Prostate gland (tissue), 2 donors: ENCODE measurements around the gene CYFIP1. TPM values are rescaled to one million over a fixed set of nuclear protein-coding genes. Genes with fewer than 3 reads are reported as not detected.

Source experiments
- DNase-seq: peaks from one replicate; pipeline ENCODE4 v3.0.0-alpha.2; 2019; ENCODE audit warnings: low spot score
- H3K27ac ChIP-seq, 2 donors: fragments of 200-600 bp; sonication (generic); 2 replicates each; pipeline ENCODE4 v1.5.1; 2017 to 2019
- H3K27me3 ChIP-seq: fragments of 200-600 bp; sonication (generic); replicated peaks from 2 replicates; pipeline ENCODE4 v1.5.1; 2019; ENCODE audit not compliant: insufficient read depth
- H3K36me3 ChIP-seq, 2 donors: fragments of 200-600 bp; sonication (generic); 1 replicate in 1 of 2; 2 replicates in 1 of 2; pipeline versions ENCODE4 v1.5.1 to v1.8.1; 2017 to 2019
- H3K4me1 ChIP-seq: fragments of 200-600 bp; sonication (generic); replicated peaks from 2 replicates; pipeline ENCODE4 v1.5.1; 2019
- H3K4me3 ChIP-seq, 2 donors: fragments of 200-600 bp; sonication (generic); 2 replicates each; pipeline ENCODE4 v1.5.1; 2017 to 2019
- H3K9me3 ChIP-seq: fragments of 200-600 bp; sonication (generic); 2 replicates; pipeline ENCODE4 v1.5.1; 2017
- CTCF ChIP-seq, 4 experiments: fragments of 200-600 bp in 2 of 4; fragments of 450-650 bp in 2 of 4; sonication (generic) in 2 of 4; IDR thresholded peaks; 1 replicate in 3 of 4; 2 replicates in 1 of 4; pipeline ENCODE4 v1.5.1; 2016 to 2019; ENCODE audit warnings: antibody characterized with exemption in 4 of 4, mild to moderate bottlenecking in 2 of 4, moderate library complexity in 2 of 4
- POLR2A ChIP-seq: fragments of 450-650 bp; IDR thresholded peaks from one replicate; pipeline ENCODE4 v1.6.1; 2016; ENCODE audit warnings: antibody characterized with exemption, mild to moderate bottlenecking
- POLR2AphosphoS5 ChIP-seq: sonication (generic); formaldehyde crosslinking; IDR thresholded peaks from one replicate; pipeline ENCODE4 v1.6.1; 2017; ENCODE audit warnings: antibody characterized with exemption
- WGBS: methylation state at CpG from one replicate; pipeline ENCODE4 v1.1.5; 2018; 5-methylcytosine and 5-hydroxymethylcytosine counted together
- intact Hi-C: fragments of 100-400 bp; cut with DNase I; formaldehyde crosslinking; loops from one replicate; pipeline ENCODE4 v1.14.2; 2022
- total RNA-seq, 2 donors: library from RNA; depleted of rRNA; stranded (reverse); fragments of >200 nt; gene quantifications; one replicate each; pipeline ENCODE4 v1.1.0, GENCODE V29; 2016

Gene CYFIP1
- total RNA-seq, 2 donors from 2014 or later, result 97.1 to 121 TPM

- DNase-seq, result no peak
- H3K4me3 ChIP-seq, result no peak overlapping the region
- no peaks in the 10 kb centered on the region for H3K27me3 ChIP-seq
- WGBS, result 58% methylated on average over 4 of the region's 4 CpGs
- no peak overlapping the region for H3K27ac ChIP-seq
- no peak for TF ChIP-seq POLR2AphosphoS5
- no peak for TF ChIP-seq CTCF (IDR thresholded peaks at IDR 0.05)
- TF ChIP-seq POLR2A, result no peak
- H3K36me3 ChIP-seq, result no peaks in the 10 kb centered on the region
- intact Hi-C loops, result no loop called here
- H3K4me1 ChIP-seq, result no peaks in the 10 kb centered on the region
- H3K9me3 ChIP-seq, result no peaks in the 10 kb centered on the region
Observed at GRCh38 chr15:22855791-22856190, 124.4 kb downstream of the CYFIP1 start.

GRCh38 chr15:22851513-22851912 is 128.7 kb downstream of the CYFIP1 start:
- 86% methylated on average over 4 of the region's 4 CpGs for WGBS
- intact Hi-C loops, result no loop called here
- H3K4me3 ChIP-seq, result no peak overlapping the region
- H3K9me3 ChIP-seq, result no peaks in the 10 kb centered on the region
- no peaks in the 10 kb centered on the region for H3K36me3 ChIP-seq
- no peak overlapping the region for H3K27ac ChIP-seq
- DNase-seq, result no peak
- H3K4me1 ChIP-seq, result no peaks in the 10 kb centered on the region
- TF ChIP-seq POLR2A (no peak), CTCF (IDR thresholded peaks at IDR 0.05) (no peak), POLR2AphosphoS5 (no peak)
- no peaks in the 10 kb centered on the region for H3K27me3 ChIP-seq

GRCh38 chr15:22850055-22850454 is 130.1 kb downstream of the CYFIP1 start:
- DNase-seq, result no peak
- Histone ChIP-seq H3K27me3 (no peaks in the 10 kb centered on the region), H3K4me3 (no peak overlapping the region), H3K27ac (no peak overlapping the region), H3K36me3 (no peaks in the 10 kb centered on the region), H3K9me3 (no peaks in the 10 kb centered on the region), H3K4me1 (no peaks in the 10 kb centered on the region)
- intact Hi-C loops, result no loop called here
- 92% methylated on average over 3 of the region's 3 CpGs for WGBS
- TF ChIP-seq CTCF (IDR thresholded peaks at IDR 0.05) (no peak), POLR2A (no peak), POLR2AphosphoS5 (no peak)

GRCh38 chr15:22846073-22846472 is 134.1 kb downstream of the CYFIP1 start:
- Histone ChIP-seq H3K27ac (no peak overlapping the region), H3K9me3 (no peaks in the 10 kb centered on the region), H3K27me3 (no peaks in the 10 kb centered on the region), H3K4me3 (no peak overlapping the region), H3K36me3 (no peaks in the 10 kb centered on the region), H3K4me1 (no peaks in the 10 kb centered on the region)
- no peak for TF ChIP-seq CTCF (IDR thresholded peaks at IDR 0.05)
- TF ChIP-seq POLR2AphosphoS5, result no peak
- no peak for TF ChIP-seq POLR2A
- 87% methylated on average over 6 of the region's 6 CpGs for WGBS
- no peak for DNase-seq
- intact Hi-C loops, result no loop called here

- H3K27ac ChIP-seq, result no peak overlapping the region
- no peak overlapping the region for H3K4me3 ChIP-seq
- no peaks in the 10 kb centered on the region for H3K27me3 ChIP-seq
- TF ChIP-seq POLR2A (no peak), CTCF (IDR thresholded peaks at IDR 0.05) (no peak)
- 47% methylated on average over 2 of the region's 2 CpGs for WGBS
- H3K4me1 ChIP-seq, result no peaks in the 10 kb centered on the region
- H3K36me3 ChIP-seq, result no peaks in the 10 kb centered on the region
- no peaks in the 10 kb centered on the region for H3K9me3 ChIP-seq
- intact Hi-C loops, result no loop called here
- no peak for DNase-seq
Observed at GRCh38 chr15:22845289-22845900, 134.8 kb downstream of the CYFIP1 start.
